Nephron progenitor cell (in vitro differentiated cells): ENCODE data around the gene ERC2.

Experiments
- DNase-seq: peaks from one replicate; pipeline ENCODE4 v3.0.0; 2021
- H3K27ac Mint-ChIP-seq: 2 replicates; pipeline ENCODE4 v1.8.0; 2021; ENCODE audit warnings: mild to moderate bottlenecking, moderate library complexity, mixed read lengths
- H3K27me3 Mint-ChIP-seq: 2 replicates; pipeline ENCODE4 v1.8.0; 2021; ENCODE audit warnings: mild to moderate bottlenecking, low read depth, mixed read lengths; ENCODE audit not compliant: poor library complexity
- H3K36me3 Mint-ChIP-seq: 2 replicates; pipeline ENCODE4 v1.8.0; 2021; ENCODE audit warnings: low read depth, mixed read lengths
- H3K4me1 Mint-ChIP-seq: 2 replicates; pipeline ENCODE4 v1.8.0; 2021; ENCODE audit warnings: mixed read lengths
- H3K4me3 Mint-ChIP-seq: 2 replicates; pipeline ENCODE4 v1.8.0; 2021; ENCODE audit warnings: mild to moderate bottlenecking, moderate library complexity, mixed read lengths
- H3K9me3 Mint-ChIP-seq: 2 replicates; pipeline ENCODE4 v1.8.0; 2021; ENCODE audit warnings: mild to moderate bottlenecking, moderate library complexity, mixed read lengths
- CTCF ChIP-seq: fragments of 200-600 bp; sonication (generic); IDR thresholded peaks from 2 replicates; pipeline ENCODE4 v1.5.0; 2021; ENCODE audit warnings: antibody characterized with exemption

Gene ERC2

GRCh38 chr3:55527361-55527760 is 940.9 kb downstream of the ERC2 start:
- Mint-ChIP-seq H3K9me3 (no peaks in the 10 kb centered on the region), H3K4me3 (no peak overlapping the region)

DNA sequence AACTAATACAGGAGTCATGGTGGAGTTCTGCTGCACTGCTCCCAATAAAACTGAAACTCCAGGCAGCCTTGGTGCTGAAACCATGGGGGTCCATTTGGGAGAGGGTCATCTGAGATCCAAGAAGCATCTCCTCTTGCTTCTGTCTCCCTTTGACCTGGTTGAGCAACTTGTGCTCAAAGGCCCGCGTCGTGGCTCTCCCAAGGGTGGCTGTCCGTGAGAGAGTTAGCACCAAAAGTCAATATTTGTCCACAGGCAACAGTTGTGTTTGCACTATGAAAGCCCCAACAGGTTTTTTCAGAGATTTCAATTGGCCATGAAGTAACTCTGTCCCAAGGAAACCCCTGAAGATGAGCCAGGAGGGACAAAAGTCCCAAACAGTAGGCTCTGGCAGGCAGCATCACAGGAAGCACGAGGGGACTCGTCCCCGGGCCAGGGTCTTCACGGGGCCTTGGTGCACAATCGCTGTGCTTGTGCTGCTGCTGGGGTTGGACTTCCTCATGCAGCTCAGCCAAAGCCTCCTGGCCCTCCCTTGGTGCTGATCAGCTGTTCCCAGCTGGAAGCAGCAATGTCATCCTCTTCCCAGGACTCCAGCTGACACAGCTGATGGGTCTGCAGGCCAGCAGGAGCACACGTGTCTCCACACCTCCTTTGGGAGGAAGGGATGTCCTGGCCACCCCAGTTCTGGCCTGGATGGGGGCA is 941.8 kb downstream of the ERC2 start:
- Mint-ChIP-seq H3K9me3 (no peaks in the 10 kb centered on the region), H3K36me3 (no peaks in the 10 kb centered on the region), H3K4me3 (no peak overlapping the region), H3K27ac (no peak overlapping the region), H3K27me3 (peaks cover 3% of the 10 kb centered on the region), H3K4me1 (peaks cover 70% of the 10 kb centered on the region)
- TF ChIP-seq CTCF, result no peak
- no peak for DNase-seq

More at GRCh38 chr3:55527361-55527760, 940.9 kb downstream of the ERC2 start:
- no peak overlapping the region for H3K27ac Mint-ChIP-seq
- TF ChIP-seq CTCF, result no peak
- no peak for DNase-seq
- H3K4me1 Mint-ChIP-seq, result peaks cover 70% of the 10 kb centered on the region
- peaks cover 3% of the 10 kb centered on the region for H3K27me3 Mint-ChIP-seq
- H3K36me3 Mint-ChIP-seq, result no peaks in the 10 kb centered on the region

DNA sequence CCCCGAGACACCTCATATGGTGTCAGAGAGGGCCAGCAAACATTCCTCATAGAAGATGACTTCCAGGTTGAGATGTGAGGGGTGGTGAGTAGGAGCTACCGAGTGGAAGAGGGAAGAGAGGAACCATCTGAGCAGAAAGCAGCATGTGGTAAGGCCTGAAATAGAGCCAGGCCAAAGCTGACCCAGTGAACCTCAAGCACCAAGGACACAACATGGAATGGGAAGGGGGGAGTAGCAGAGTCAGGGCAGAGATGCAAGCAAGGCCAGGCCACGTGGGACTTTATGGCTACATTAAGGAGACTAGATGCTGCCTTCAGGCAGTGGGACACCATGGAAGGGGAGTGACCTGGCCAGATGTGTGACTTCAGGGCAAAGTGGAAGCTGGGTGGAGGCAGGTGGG is 942.8 kb downstream of the ERC2 start:
- H3K4me3 Mint-ChIP-seq, result no peak overlapping the region
- DNase-seq, result no peak
- H3K27me3 Mint-ChIP-seq, result peaks cover 3% of the 10 kb centered on the region
- H3K36me3 Mint-ChIP-seq, result no peaks in the 10 kb centered on the region
- H3K27ac Mint-ChIP-seq, result no peak overlapping the region
- no peaks in the 10 kb centered on the region for H3K9me3 Mint-ChIP-seq
- H3K4me1 Mint-ChIP-seq, result peaks cover 70% of the 10 kb centered on the region
- no peak for TF ChIP-seq CTCF

DNA sequence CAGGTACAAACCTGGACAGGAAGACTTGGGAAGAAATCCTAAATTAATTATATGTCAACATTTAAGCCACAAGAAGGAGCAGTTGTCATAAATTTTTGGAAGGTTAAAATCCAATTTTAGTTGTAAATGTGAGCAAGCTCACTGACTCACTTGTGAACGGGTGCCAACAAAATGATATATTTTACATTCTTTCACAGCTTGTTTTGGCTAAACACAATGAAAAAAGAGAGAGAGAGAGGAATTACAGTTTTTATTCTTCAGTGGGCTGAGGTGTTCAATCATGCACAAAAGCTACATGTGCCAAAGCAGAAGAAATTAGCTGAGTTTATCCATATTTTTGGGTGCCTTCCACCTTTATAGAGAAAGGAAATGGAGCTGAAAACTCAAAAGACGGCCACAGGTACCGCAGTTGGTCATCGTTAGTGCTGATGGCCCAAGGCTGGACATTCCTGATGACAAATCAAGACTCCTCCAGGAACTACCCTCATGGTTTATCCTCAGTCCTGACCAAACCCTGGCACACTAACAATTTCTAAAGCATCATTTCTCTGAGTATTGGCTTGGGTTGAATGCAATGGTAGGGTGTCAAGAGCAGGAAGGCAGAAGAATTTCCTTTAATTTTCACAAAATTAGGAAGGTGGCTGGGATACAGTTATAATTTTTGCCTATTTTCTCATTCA is 943.6 kb downstream of the ERC2 start:
- TF ChIP-seq CTCF, result no peak
- H3K4me3 Mint-ChIP-seq, result no peak overlapping the region
- no peaks in the 10 kb centered on the region for H3K36me3 Mint-ChIP-seq
- no peak overlapping the region for H3K27ac Mint-ChIP-seq
- H3K4me1 Mint-ChIP-seq, result peaks cover 72% of the 10 kb centered on the region
- H3K9me3 Mint-ChIP-seq, result no peaks in the 10 kb centered on the region
- peaks cover 3% of the 10 kb centered on the region for H3K27me3 Mint-ChIP-seq
- DNase-seq, result no peak

DNA sequence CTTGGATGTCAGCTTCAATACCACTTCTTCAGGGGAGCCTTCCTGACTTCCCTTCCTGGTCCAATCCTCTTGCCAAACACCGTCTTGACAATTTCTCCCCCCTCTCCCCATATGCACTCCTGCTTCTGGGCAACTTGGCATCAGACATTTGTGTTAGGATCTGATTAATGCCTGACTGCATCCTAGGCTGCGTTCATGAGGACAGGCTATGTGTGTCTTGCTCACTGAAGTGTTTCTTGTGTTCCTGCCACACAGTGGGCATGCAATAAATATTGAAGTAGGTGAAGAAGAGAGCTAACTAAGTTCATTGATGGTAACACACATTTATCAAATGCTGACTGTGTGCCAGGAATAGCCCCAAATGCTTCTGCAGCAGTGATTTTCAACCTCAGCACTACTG is 944.8 kb downstream of the ERC2 start:
- no peaks in the 10 kb centered on the region for H3K9me3 Mint-ChIP-seq
- H3K27me3 Mint-ChIP-seq, result no peaks in the 10 kb centered on the region
- peak overlapping the region; percentile 26 for H3K27ac Mint-ChIP-seq
- no peak overlapping the region for H3K4me3 Mint-ChIP-seq
- H3K36me3 Mint-ChIP-seq, result no peaks in the 10 kb centered on the region
- TF ChIP-seq CTCF, result no peak
- DNase-seq, result no peak
- peaks cover 72% of the 10 kb centered on the region for H3K4me1 Mint-ChIP-seq
